K562 (cell line): ENCODE data around the gene CLEC19A. TPM values are rescaled to one million over a fixed set of nuclear protein-coding genes. Genes with fewer than 3 reads are reported as not detected.

Source experiments
- ATAC-seq: fragments of 200-7000 bp; cut with Tn5 transposase; 3 replicates; pipeline ENCODE4 v1.9.1; 2020; ENCODE audit warnings: moderate library complexity
- BruUV-seq: library from RNA; stranded (reverse); fragments of 400-500 nt; replicated peaks from 2 replicates; lab custom pipeline; 2021; lab: Mats Ljungman, UMichigan
- CTCF ChIA-PET: fragments of 300-600 bp; formaldehyde crosslinking; extraction: SDS; loops from one replicate; lab custom pipeline; 2021; ENCODE audit warnings: low intra/inter-chr PET ratio; lab: Yijun Ruan, JAX
- POLR2A ChIA-PET: fragments of 300-600, 350-650 bp; sonication (Branson Sonifier 250); formaldehyde crosslinking; extraction: SDS; loops from one replicate; lab custom pipeline; 2021; ENCODE audit warnings: antibody characterized with exemption, inconsistent platforms; lab: Yijun Ruan, JAX
- DNase-seq, 4 experiments: peaks; one replicate each; pipeline versions ENCODE4 v3.0.0 to v3.0.0-alpha.2; 2011 to 2018; ENCODE audit warnings: low spot score in 3 of 4, mixed read lengths in 3 of 4; ENCODE audit errors: extremely low read depth in 1 of 4
- FAIRE-seq: peaks from 2 replicates; lab custom pipeline; 2011; peaks lifted over from hg19 to GRCh38; lab: Jason Lieb, UNC
- H2AFZ ChIP-seq: 2 replicates; pipeline ENCODE4 v1.6.0; 2011; ENCODE audit warnings: low read depth, low read length, control low read depth, inconsistent platforms
- H3K27ac ChIP-seq: fragments of 200-600 bp; 3 replicates; pipeline ENCODE4 v1.8.0; 2011; ENCODE audit warnings: low read depth, mild to moderate bottlenecking, control low read depth, inconsistent platforms, low read length, moderate library complexity, mixed read lengths; ENCODE audit errors: extremely low read depth
- H3K27me3 ChIP-seq, 2 experiments: fragments of 300-600 bp in 1 of 2; 2 replicates in 1 of 2; 3 replicates in 1 of 2; pipeline versions ENCODE4 v1.6.0 to v1.8.0; 2011; ENCODE audit warnings: inconsistent platforms in 2 of 2, low read length in 2 of 2, mild to moderate bottlenecking in 1 of 2, mixed read lengths in 1 of 2, moderate library complexity in 1 of 2; ENCODE audit not compliant: control insufficient read depth in 2 of 2, insufficient read depth in 2 of 2
- H3K36me3 ChIP-seq: fragments of 300-600 bp; 3 replicates; pipeline ENCODE4 v1.8.0; 2011; ENCODE audit warnings: mild to moderate bottlenecking, low read length, inconsistent platforms; ENCODE audit not compliant: control insufficient read depth, insufficient read depth
- H3K4me1 ChIP-seq, 2 experiments: fragments of 200-600 bp in 1 of 2; replicated peaks in 1 of 2; 2 replicates in 1 of 2; 3 replicates in 1 of 2; pipeline versions ENCODE4 v1.5.1 to v1.8.0; 2011; ENCODE audit warnings: inconsistent platforms in 2 of 2, low read length in 2 of 2, mild to moderate bottlenecking in 1 of 2, mixed read lengths in 1 of 2, moderate library complexity in 1 of 2; ENCODE audit not compliant: control insufficient read depth in 2 of 2, insufficient read depth in 2 of 2
- H3K4me2 ChIP-seq: 2 replicates; pipeline ENCODE4 v1.6.1; 2011; ENCODE audit warnings: low read length, control low read depth, inconsistent platforms, mixed read lengths; ENCODE audit not compliant: insufficient read depth
- H3K4me3 ChIP-seq: fragments of 200-600 bp; sonication (generic), shearing (Covaris generic); 2 replicates; pipeline ENCODE4 v1.5.1; 2016; ENCODE audit warnings: control low read depth, inconsistent platforms
- H3K79me2 ChIP-seq: fragments of 200-600 bp; 3 replicates; pipeline ENCODE4 v1.8.0; 2011; ENCODE audit warnings: low read length, inconsistent platforms; ENCODE audit not compliant: control insufficient read depth, insufficient read depth
- H3K9ac ChIP-seq, 2 experiments: 2 replicates each; pipeline versions ENCODE4 v1.6.0 to v1.6.1; 2011; ENCODE audit warnings: low read depth in 2 of 2, low read length in 2 of 2, control low read depth in 1 of 2, inconsistent platforms in 1 of 2, mild to moderate bottlenecking in 1 of 2, mixed read lengths in 1 of 2; ENCODE audit not compliant: insufficient read depth in 1 of 2
- H3K9me1 ChIP-seq: one replicate; pipeline ENCODE4 v1.6.0; 2011; ENCODE audit warnings: inconsistent platforms, mild to moderate bottlenecking, low read length, moderate library complexity; ENCODE audit not compliant: control insufficient read depth, insufficient read depth
- H3K9me3 ChIP-seq: replicated peaks from 2 replicates; pipeline ENCODE4 v1.5.1; 2011; ENCODE audit warnings: low read depth, low read length, inconsistent platforms; ENCODE audit not compliant: control insufficient read depth, insufficient read depth
- H4K20me1 ChIP-seq: replicated peaks from 2 replicates; pipeline ENCODE4 v1.6.1; 2011; ENCODE audit warnings: low read length, inconsistent platforms, mixed read lengths; ENCODE audit not compliant: control insufficient read depth, insufficient read depth
- ATF3 ChIP-seq, 2 experiments: fragments of 450-650 bp in 1 of 2; sonication (generic) in 1 of 2; formaldehyde crosslinking in 1 of 2; IDR thresholded peaks in 1 of 2; conservative IDR thresholded peaks in 1 of 2; 2 replicates each; pipeline versions ENCODE4 v1.6.1 to v1.8.1; 2016 to 2023; ENCODE audit warnings: mild to moderate bottlenecking in 2 of 2, moderate library complexity in 2 of 2, inconsistent platforms in 1 of 2, missing genetic modification reagents in 1 of 2
- HDAC2 ChIP-seq: fragments of 450-650 bp; IDR thresholded peaks from 2 replicates; pipeline ENCODE4 v1.6.1; 2016; ENCODE audit warnings: mild to moderate bottlenecking
- HNRNPK ChIP-seq: fragments of 200-400 bp; formaldehyde crosslinking; IDR thresholded peaks from one replicate; pipeline ENCODE4 v1.6.1; 2018; ENCODE audit warnings: mild to moderate bottlenecking, low read depth, low read length; ENCODE audit not compliant: poor library complexity, severe bottlenecking
- PCBP2 ChIP-seq: fragments of 200-400 bp; formaldehyde crosslinking; IDR thresholded peaks from 2 replicates; pipeline ENCODE4 v1.6.1; 2018; ENCODE audit warnings: low read length, low read depth, mild to moderate bottlenecking, moderate library complexity; ENCODE audit not compliant: poor library complexity, severe bottlenecking
- PRDM10 ChIP-seq: fragments of 450-650 bp; IDR thresholded peaks from 2 replicates; pipeline ENCODE4 v1.6.1; 2018; ENCODE audit not compliant: partially characterized antibody
- PRPF4 ChIP-seq: fragments of 200-400 bp; formaldehyde crosslinking; IDR thresholded peaks from one replicate; pipeline ENCODE4 v1.6.1; 2017; ENCODE audit warnings: low read length, low read depth, mild to moderate bottlenecking; ENCODE audit not compliant: insufficient read depth, poor library complexity, severe bottlenecking
- RAD51 ChIP-seq: fragments of 450-650 bp; IDR thresholded peaks from 2 replicates; pipeline ENCODE4 v1.7.1; 2016; ENCODE audit warnings: low read depth, mild to moderate bottlenecking, borderline replicate concordance
- ZKSCAN1 ChIP-seq: fragments of 150-350 bp; IDR thresholded peaks from 2 replicates; pipeline ENCODE4 v1.6.1; 2016; ENCODE audit warnings: low read depth, low read length
- WGBS: fragments of 100-300 bp; shearing (Covaris generic); methylation state at CpG from one replicate; pipeline ENCODE4 v1.1.6; 2016; ENCODE audit warnings: low coverage, mixed read lengths; ENCODE audit not compliant: insufficient coverage; ENCODE audit errors: missing lambda C conversion rate; 5-methylcytosine and 5-hydroxymethylcytosine counted together
- in situ Hi-C: fragments of 300-500 bp; cut with MboI; formaldehyde crosslinking; loops from 4 replicates; pipeline ENCODE4 v1.15.0; 2018; ENCODE audit warnings: inconsistent platforms, mixed read lengths
- intact Hi-C: fragments of 100-400 bp; cut with micrococcal nuclease; formaldehyde crosslinking; loops from 2 replicates; pipeline ENCODE4 v1.14.2; 2022
- polyA plus RNA-seq, 8 experiments: library from polyadenylated mRNA; depleted of rRNA in 4 of 8; stranded (reverse) in 5 of 8; unstranded in 3 of 8; fragments of >200 nt; fragmentation: Nextera tagmentation in 2 of 8; fragmentation: Illumina TruSeq in 1 of 8; extraction: Ambion mirVana in 2 of 8; extraction: Trizol in 1 of 8; gene quantifications; 2 replicates each; pipeline versions ENCODE4 v1.2.1 to v1.2.3, GENCODE V29; 2011 to 2014; ENCODE audit warnings: inconsistent platforms in 1 of 8, missing spikeins in 1 of 8
- total RNA-seq, 7 experiments: library from RNA; depleted of rRNA in 6 of 7; stranded (reverse); fragments of >200 nt in 6 of 7; fragmentation: Illumina TruSeq in 2 of 7; extraction: Trizol in 2 of 7; gene quantifications; 2 replicates each; pipeline versions ENCODE4 v1.2.1 to v1.2.3, GENCODE V29; 2011 to 2021; ENCODE audit warnings: low replicate concordance in 1 of 7

The CLEC19A gene
- total and polyA plus RNA-seq, 9 of the 15 experiments (the other 6 are each of a cell fraction or from before 2014, with no cell fraction given) = not detected

GRCh38 chr16:19292186-19292585, 6.7 kb downstream of the CLEC19A start:
- POLR2A ChIA-PET = no interaction called here
- Histone ChIP-seq H2AFZ (no peak overlapping the region), H3K27me3 (peaks cover 0 to 12% of the 10 kb centered on the region in 2 experiments; a peak in 4 of 5 replicates), H3K36me3 (no peaks in the 10 kb centered on the region), H3K9me3 (no peaks in the 10 kb centered on the region), H3K27ac (no peak overlapping the region), H3K9me1 (no peaks in the 10 kb centered on the region), H3K9ac (no peak overlapping the region), H3K79me2 (no peaks in the 10 kb centered on the region), H3K4me3 (no peak overlapping the region), H3K4me1 (no peaks in the 10 kb centered on the region), H4K20me1 (0 out of 2 replicates have a peak, but pooled peaks cover 3% of the 10 kb centered on the region), H3K4me2 (no peak overlapping the region)
- TF ChIP-seq PCBP2 (no peak), ZKSCAN1 (peak; percentile 64; the same call in 1 of the 2 replicates)
- FAIRE-seq = no peak
- no peak for DNase-seq
- no TSS peak for BruUV-seq
- in situ Hi-C loops = no loop called here
- no peak for ATAC-seq
- intact Hi-C loops = no loop called here
- 4% methylated on average over 5 of the region's 5 CpGs for WGBS
- CTCF ChIA-PET = no interaction called here

GRCh38 chr16:19294156-19294649, 8.7 kb downstream of the CLEC19A start:
- Histone ChIP-seq H3K27ac (no peak overlapping the region), H3K4me3 (no peak overlapping the region), H3K79me2 (no peaks in the 10 kb centered on the region), H3K9me3 (no peaks in the 10 kb centered on the region), H3K9ac (no peak overlapping the region), H3K4me1 (no peaks in the 10 kb centered on the region), H3K36me3 (no peaks in the 10 kb centered on the region), H3K4me2 (no peak overlapping the region), H2AFZ (no peak overlapping the region), H3K9me1 (no peaks in the 10 kb centered on the region), H3K27me3 (peaks cover 0 to 12% of the 10 kb centered on the region in 2 experiments; a peak in 4 of 5 replicates), H4K20me1 (0 out of 2 replicates have a peak, but pooled peaks cover 3% of the 10 kb centered on the region)
- CTCF ChIA-PET = interaction anchor here (0.7 kb wide), 1 partner anchor 1060 kb away, joined by 3 read pairs; no protein-coding TSS in a partner anchor
- intact Hi-C loops (no loop called here), in situ Hi-C loops (no loop called here)
- ATAC-seq (no peak), DNase-seq (no peak), FAIRE-seq (peak; percentile 37)
- 0% methylated on average over 5 of the region's 5 CpGs for WGBS
- POLR2A ChIA-PET = interaction anchor here (0.7 kb wide), 1 partner anchor 17 kb away, joined by 4 read pairs; no protein-coding TSS in a partner anchor
- BruUV-seq = no TSS peak
- no peak for TF ChIP-seq HNRNPK
- no peak for TF ChIP-seq ATF3 (IDR thresholded peaks at IDR 0.05)
- TF ChIP-seq ATF3 (CRISPR knock-in tag; conservative IDR thresholded peaks at IDR 0.05) = no peak
- TF ChIP-seq PRDM10 = no peak
- TF ChIP-seq RAD51 = no peak
- no peak for TF ChIP-seq PRPF4
- no peak for TF ChIP-seq HDAC2
